ENCODE measurements around the gene APC2.

The APC2 gene

DNA sequence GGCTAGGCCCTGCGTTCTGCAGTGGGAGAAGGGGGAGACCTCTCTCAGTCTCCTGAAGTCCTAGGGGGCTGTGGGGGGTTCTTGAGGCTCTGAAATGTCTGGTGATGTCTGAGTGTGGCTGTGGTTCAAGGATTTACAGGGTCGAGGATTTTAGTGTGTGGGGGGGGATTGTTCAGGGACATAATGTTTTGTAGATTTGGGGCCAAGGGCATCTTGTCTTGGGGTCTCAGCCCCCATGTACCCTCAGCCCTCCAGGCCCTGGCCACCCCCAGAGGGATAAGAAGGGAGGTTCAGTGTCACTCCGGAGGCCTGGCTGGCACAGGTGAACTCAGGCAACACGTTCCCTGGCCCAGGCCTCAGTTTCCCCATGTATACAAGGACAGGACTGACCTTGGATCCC lies 2.4 kb upstream of the APC2 start:
- DNase-seq (ENCODE audit: low read depth in 2 of 2) = no peak

DNA sequence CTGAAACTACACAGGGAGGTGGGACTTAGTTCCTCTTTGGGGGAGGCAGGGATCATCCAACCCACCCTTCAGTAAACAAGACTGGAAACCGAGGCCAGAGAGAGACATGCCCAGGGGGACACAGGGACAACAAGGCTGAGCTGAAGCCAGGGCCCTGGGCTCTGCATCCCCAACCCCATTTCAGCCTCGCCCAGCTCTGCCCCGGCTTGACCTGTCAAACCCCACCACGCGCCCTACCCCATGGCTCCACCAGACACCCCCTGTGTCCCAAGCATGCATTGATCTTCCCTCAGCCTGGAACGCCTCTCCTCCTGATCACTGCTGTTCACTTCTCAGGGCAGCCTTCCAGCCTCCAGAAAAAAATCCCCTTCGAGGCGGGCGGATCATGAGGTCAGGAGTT lies 2.0 kb upstream of the APC2 start:
- DNase-seq (ENCODE audit: low read depth in 2 of 2) = no peak

DNA sequence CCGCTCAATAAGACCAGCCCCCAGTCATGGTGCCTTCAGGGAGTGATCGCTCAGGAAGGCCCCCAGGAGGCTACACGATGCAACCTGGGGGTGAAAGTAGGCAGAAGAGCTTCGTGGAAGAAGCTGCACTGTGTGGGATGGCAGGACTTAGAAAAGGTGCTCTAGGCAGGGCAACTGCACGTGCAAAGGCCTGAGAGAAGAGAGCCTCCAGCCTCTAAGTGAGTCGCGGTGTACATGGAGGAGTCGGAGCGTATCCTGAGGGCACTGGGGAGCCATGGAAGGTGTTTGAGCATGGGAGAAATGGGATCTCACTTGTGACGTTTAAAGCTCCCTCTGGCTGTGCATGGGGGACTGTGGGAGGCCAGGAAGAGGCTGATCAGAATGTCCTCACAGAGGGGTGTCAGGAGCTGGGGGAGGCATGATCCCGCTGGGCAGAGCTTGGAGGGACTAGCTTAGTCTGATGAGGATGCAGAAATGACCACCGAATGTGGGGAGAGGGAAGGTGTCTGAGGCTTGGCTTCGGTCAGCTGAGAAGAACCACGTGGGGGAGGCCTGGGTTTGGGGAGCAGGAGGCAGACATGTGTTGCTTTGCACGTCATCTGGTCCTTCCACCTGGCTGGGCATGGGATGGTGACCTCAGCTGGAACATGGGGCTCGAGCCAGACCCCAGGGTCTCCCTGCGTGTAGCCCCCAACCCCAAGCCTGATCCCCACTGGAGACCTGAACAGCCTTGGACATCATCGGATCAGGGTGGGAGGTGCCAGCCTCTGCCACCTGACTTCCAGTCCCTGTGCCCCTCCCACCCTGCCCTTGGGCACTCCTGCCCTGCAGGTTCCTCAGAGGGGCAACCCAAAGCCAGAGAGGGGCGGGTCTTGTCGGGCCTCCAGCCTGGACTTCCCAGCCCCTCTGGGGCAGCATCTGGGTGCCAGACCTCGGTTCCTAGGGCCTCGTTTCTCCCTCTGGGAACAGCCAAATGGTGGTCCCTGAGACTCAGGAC lies 1.1 kb downstream of the APC2 start:
- DNase-seq (ENCODE audit: low read depth in 2 of 2) = no peak

GRCh38 chr19:1451916-1452801 lies 2.2 kb downstream of the APC2 start:
- no peak for DNase-seq (ENCODE audit: low read depth in 2 of 2)

DNA sequence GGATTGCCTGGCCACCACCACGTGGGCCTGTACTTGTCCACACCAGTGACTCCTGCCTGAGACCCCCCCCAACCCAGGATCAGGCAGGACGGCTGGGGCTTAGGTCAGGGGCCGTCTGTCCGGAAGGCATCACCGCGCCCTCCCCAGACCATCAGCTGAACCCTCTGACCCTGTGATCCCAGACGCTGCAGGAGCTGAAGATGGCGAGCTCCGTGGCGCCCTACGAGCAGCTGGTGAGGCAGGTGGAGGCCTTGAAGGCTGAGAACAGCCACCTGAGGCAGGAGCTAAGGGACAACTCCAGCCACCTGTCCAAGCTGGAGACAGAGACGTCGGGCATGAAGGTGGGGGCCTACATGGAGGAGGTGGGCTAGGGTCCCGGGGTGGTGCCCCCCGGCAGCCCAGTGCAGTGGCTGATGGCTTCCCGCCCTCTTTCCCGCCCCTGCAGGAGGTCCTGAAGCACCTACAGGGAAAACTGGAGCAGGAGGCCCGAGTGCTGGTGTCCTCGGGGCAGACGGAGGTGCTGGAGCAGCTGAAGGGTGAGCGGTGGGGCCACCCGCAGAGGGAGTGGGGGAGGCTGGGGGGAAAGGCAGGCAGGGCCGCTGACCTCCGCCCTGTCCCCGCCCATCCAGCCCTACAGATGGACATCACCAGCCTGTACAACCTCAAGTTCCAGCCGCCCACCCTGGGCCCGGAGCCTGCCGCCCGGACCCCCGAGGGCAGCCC lies 3.0 kb downstream of the APC2 start:
- DNase-seq (ENCODE audit: low read depth in 2 of 2) = no peak

DNA sequence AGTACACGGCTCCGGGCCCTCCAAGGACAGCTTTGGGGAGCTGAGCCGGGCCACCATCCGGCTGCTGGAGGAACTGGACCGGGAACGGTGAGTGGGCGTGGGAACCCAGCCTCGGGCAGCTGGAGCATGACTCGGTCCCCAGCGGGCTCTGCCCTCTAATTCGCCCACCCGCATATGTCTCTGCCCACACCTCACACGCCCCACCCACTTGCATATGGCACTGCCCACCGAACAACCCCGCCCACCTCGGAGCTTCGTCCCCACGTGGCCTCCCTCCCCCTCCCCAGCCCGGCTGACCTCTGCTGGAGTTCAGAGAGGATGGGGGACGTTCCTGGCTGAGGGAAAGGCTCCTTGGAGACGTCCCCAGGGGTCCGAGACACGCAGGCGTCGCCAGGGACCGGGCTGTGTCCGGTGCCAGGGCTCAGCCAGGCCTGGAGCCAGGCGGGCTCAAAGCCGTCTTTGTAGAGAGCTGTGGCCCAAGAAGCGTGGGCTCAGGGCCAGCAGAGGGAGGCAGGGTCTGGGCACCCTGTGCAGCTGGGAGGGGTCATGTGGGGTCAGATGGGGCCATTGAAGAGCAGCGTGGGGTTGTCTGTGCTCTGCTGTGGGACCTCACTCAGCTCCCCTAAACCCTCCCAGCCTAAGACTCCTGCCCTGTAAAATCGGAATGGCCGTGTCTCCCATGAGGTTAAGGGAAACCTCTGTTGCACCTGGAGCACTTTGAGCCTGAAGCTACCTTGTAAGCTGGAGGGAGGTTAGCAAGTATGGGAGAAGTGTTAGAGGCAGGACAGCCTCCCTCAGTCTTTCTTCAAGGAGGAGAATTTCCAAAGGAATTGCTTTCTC lies 3.8 kb downstream of the APC2 start:
- DNase-seq (ENCODE audit: low read depth in 2 of 2) = no peak

GRCh38 chr19:1455002-1455335 lies 5.0 kb downstream of the APC2 start:
- no peak for DNase-seq (ENCODE audit: low read depth in 2 of 2)

- no peak for DNase-seq (ENCODE audit: low read depth in 2 of 2)
Observed at GRCh38 chr19:1455336-1456120, 5.6 kb downstream of the APC2 start.

DNA sequence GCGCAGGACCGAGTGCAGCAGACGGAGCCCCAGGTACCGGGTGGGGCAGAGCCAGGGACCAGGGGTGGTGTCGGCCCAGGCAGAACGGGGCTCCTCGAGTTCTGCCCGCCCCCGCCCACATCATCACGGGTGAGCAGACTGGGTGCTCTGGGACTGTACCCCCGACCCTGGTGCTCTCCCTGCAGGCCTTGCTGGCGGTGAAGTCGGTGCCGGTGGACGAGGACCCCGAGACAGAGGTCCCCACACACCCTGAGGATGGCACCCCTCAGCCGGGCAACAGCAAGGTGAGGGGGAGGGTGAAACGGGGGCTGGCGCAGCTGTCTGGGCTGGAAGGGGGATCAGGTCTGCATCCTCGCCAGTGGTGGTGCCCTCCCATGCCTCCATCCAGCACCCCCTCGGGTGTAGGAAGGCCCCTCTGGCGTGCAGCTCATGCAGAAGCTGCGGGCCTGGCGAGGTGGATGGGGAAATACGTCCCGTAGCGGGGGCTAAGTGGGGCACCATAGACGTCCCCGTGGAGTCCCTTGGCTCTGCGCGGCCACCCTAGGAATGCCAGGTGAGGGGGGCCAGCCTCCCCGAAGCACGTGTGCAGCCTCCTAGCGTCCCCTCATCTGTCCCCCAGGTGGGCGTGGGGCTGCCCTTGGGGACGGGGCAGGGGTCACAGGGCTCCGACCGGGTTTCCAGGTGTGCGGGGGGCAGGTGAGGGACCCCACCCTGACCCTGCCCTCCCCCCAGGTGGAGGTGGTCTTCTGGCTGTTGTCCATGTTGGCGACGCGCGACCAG lies 6.4 kb downstream of the APC2 start:
- no peak for DNase-seq (ENCODE audit: low read depth in 2 of 2)

- DNase-seq (ENCODE audit: low read depth in 2 of 2) = no peak
Observed at GRCh38 chr19:1457031-1457739, 7.3 kb downstream of the APC2 start.

GRCh38 chr19:1457892-1458291 lies 8.0 kb downstream of the APC2 start:
- DNase-seq (ENCODE audit: low read depth in 2 of 2) = no peak

DNA sequence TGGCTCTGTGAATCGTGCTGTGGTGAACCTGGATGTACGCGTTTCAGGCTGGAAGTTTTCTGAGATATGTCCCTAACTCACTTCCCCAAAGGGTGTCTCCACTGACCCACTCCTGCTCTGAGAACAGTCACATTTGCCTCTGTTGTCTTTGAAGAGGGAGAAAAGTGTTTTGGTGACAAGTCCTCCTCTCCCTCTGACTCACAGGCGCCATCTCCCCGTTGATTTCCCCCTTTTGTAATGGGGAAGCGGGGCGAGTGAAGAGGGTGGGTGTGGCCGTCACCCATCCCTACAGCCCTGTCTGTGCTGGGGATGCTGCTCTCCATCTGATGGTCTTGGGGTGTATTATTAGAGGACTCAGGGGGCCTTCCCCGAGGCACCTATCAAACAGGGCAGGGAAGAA lies 9.6 kb downstream of the APC2 start:
- DNase-seq (ENCODE audit: low read depth in 2 of 2) = no peak

DNA sequence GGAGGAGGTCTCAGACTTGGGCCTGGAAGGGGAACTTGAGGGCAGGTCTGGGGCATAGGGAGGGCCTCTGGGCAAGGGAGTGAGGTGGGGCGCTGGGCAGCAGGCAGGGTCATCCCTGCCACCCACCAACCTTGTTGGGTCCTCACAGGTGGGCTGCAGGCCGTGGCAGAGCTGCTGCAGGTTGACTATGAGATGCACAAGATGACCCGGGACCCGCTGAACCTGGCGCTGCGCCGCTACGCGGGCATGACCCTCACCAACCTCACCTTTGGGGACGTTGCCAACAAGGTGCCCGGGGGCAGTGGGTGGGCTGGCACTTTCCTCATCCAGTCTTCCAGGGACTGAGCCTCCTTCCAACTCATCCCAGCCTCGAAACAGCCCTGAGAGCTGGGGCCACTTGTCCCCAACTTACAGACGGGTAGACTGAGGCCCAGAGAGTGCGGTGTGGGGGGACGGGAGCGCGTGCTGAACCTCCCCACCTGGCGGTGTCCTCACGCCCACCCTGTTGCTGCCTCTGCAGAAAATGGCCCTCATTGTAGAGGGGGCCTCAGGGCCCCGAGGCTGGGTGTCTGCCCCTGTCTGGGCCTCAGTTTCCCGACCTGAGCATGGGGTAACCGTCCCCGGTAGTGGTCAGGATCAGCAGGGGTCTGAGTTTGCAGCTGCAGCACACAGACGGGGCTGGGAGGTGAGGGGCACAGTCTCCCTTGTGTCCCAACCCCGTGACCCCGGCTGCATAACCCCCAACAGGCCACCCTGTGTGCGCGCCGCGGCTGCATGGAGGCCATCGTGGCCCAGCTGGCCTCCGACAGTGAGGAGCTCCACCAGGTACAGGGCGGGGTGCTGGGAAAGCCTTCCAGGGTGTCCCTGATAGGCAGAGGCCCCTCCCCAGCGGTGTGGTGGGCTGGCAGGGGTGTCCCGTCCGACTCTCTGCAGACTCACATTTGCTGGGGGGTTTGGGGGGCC lies 10.4 kb downstream of the APC2 start:
- no peak for DNase-seq (ENCODE audit: low read depth in 2 of 2)

GRCh38 chr19:1461862-1462261 lies 11.9 kb downstream of the APC2 start:
- no peak for DNase-seq (ENCODE audit: low read depth in 2 of 2)

GRCh38 chr19:1465191-1466016 lies 15.5 kb downstream of the APC2 start:
- no peak for DNase-seq (ENCODE audit: low read depth in 2 of 2)

DNA sequence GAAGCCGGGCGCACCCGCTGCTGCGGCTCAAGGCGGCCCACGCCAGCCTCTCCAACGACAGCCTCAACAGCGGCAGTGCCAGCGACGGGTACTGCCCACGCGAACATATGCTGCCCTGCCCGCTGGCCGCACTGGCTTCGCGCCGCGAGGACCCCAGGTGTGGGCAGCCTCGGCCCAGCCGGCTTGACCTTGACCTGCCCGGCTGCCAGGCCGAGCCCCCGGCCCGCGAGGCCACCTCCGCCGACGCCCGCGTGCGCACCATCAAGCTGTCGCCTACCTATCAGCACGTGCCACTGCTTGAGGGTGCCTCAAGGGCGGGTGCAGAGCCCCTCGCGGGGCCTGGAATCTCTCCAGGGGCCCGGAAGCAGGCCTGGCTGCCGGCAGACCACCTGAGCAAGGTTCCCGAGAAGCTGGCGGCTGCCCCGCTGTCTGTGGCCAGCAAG lies 16.1 kb downstream of the APC2 start:
- DNase-seq (ENCODE audit: low read depth in 2 of 2) = no peak
